DMS 273 (cell line): Measurements from ENCODE around the gene PPIL4.

Experiments
- DNase-seq: peaks from one replicate; lab custom pipeline; 2025; ENCODE audit not compliant: unreplicated experiment; lab: John Stamatoyannopoulos, UW

The PPIL4 gene, protein sequence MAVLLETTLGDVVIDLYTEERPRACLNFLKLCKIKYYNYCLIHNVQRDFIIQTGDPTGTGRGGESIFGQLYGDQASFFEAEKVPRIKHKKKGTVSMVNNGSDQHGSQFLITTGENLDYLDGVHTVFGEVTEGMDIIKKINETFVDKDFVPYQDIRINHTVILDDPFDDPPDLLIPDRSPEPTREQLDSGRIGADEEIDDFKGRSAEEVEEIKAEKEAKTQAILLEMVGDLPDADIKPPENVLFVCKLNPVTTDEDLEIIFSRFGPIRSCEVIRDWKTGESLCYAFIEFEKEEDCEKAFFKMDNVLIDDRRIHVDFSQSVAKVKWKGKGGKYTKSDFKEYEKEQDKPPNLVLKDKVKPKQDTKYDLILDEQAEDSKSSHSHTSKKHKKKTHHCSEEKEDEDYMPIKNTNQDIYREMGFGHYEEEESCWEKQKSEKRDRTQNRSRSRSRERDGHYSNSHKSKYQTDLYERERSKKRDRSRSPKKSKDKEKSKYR

DNA sequence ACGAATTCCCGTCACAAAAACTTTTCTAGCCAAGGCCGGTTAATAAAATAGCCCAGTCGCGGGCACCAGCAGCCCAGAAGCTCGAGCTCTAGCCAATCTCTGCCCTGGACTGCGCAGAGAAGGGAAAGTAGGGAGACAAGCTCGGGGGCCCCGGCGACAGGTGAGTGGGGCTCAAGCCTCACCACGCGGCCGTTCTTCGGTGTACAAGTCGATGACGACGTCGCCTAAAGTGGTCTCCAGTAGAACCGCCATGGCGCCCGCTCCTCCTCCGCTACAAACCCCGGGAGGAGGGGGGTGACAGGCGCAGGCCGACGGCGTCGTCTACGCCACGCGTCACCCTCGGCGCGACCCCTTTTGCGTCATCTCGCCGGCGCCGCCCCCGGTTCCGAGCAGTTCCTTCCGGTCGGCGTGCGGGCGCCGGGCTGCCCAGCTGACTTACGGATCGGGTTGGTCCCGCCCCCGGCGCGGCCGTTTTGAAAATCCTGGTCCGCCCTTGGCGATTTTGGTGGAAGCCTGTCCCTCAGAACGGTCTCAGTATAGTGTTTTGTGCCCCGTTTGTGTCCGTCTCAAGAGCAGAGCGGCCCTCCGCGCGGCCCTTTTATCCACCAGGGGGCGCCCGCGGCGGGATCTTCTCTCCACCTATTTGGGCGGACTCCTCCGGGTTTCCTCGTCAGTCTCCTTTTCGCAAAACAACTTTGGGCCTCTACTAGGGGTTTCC is at the start of gene PPIL4:
PPIL4 (minus strand) TSS at position 290 of the 718 bp plus-strand sequence; CDS start at position 252, 38 bp downstream.
- peak; percentile 98 for DNase-seq

DNA sequence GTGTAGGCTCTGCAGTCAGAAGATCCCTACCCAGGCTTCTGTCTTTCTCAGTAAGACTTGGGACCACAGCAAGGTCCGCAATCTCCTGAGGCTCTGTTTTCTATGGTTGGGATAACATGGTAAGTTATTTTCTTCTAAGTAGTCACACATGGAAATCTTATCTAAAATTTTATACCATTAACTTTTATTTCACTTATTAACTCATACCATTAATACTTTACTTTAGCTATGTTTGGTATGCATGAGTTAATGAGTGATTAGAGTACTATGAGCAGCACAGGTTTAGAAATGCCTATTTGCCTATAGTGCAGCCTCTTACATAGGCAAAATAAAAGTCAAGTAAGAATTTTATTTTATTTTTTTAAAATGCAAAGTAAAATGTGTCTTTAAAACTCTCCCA is 47.6 kb upstream of the PPIL4 start:
- DNase-seq: no peak

DNA sequence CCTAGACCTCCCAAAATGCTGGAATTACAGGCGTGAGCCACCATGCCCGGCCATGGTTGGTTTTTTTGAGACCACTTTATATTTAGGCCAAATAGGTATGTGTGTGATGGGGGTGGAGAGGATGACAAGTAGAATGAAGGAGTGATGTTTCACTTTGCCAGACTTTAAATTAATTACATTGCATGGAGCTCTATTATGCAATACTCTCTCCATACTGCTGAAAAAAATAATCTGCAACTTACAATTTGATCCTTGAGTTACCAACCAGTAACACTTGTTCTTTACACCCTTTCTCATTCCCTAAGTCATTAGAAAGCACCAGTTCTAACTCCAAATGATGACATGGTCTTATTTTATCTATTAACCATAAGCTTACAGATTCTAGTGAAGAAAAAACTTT is 47.1 kb upstream of the PPIL4 start:
- DNase-seq: no peak

DNA sequence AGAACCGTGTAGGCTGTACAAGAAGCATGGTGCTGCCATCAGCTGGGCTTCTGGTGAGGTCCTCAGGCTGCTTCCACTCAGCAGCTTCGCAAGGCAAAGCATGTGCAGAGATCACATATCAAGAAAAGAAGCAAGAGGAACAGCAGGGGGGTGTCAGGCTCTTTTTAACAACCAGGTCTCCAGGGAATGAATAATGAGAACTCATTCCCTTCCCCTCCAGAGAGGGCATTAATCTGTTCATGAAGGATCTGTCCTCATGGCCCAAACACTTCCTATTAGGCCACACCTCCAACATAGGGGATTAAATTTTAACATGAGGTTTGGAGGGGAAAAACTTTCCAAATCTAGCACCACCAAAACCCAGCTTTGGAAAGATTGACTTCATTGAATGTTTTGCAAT is 40.3 kb upstream of the PPIL4 start:
- DNase-seq: peak; percentile 46

DNA sequence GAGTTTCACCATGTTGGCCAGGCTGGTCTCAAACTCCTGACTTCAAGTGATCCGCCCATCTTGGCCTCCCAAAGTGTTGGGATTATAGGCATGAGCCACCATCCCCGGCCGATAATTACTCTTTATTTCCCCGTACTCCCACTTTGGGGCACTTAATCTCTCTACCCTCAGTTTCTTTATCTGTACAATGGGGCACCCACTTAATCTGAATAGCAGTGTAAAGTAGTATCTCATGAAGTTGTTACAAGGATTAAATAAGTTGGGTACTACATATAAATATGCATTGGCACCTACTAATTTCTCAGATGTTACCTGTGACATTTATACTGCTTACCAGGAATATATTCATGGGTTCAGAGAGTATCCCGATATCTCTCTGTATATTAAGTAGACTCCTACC is 35.5 kb upstream of the PPIL4 start:
- no peak for DNase-seq

DNA sequence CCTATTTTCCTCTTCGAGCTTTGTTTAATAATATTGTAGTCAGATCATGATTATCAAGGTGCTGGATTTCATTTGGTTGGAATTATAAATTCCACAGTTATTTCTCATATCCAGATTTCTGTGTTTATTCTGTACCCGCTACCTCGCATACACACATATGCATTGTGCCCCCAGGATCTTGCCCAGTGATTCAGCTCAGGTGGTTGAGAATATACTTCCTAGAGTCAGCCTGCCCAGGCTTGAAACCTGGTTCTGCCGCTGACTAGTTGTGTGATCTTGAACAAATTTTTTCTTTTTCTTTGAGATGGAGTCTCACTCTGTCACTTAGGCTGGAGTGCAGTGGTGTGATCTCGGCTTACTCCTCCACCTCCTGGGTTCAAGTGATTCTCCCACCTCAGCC is 35.0 kb upstream of the PPIL4 start:
- DNase-seq: no peak

DNA sequence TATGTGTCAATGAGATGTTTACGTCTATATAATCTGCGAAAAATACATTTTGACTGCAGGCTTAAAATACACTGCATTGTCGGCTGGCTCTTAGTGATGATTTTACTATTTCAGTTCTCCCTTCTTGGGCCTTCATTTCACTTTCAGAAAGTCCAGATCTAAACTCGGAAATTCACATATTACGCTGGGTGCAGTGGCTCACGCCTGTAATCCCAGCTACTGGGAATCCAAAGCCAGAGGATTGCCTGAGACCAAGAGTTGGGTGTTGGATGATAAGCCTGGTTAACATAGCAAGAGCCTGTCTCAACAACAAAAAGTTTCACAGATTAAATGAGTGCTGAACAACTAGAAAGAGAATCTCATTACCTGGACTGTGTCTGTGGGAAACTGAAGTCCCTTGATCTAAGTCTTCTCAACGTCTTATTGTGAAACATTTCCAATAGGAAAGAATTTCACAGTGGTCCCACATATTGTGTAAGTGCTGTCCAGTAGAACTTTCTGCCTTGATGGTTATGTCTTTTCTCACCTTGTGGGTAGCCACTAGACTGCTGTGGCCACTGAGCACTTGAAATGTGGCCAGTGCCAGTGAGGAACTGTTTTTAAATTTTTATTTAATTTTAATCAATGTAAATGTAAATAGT is 22.2 kb upstream of the PPIL4 start:
- no peak for DNase-seq

DNA sequence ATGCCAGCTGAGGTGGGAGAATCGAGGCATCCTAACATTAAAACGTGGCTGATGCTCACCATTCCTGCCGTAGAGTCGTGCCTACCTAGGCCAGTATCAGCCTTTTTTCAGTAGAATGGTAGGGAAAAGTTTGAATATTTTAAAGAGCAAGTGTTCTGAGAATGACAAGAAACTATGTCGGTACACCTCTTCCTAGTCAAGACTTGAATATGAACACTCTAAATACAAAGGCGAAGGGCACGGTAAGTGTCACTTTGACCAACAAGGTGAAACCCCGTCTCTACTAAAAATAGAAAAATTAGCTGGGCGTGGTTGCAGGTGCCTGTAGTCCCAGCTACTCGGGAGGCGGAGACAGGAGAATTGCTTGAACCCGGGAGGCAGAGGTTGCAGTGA is 21.3 kb upstream of the PPIL4 start:
- no peak for DNase-seq

DNA sequence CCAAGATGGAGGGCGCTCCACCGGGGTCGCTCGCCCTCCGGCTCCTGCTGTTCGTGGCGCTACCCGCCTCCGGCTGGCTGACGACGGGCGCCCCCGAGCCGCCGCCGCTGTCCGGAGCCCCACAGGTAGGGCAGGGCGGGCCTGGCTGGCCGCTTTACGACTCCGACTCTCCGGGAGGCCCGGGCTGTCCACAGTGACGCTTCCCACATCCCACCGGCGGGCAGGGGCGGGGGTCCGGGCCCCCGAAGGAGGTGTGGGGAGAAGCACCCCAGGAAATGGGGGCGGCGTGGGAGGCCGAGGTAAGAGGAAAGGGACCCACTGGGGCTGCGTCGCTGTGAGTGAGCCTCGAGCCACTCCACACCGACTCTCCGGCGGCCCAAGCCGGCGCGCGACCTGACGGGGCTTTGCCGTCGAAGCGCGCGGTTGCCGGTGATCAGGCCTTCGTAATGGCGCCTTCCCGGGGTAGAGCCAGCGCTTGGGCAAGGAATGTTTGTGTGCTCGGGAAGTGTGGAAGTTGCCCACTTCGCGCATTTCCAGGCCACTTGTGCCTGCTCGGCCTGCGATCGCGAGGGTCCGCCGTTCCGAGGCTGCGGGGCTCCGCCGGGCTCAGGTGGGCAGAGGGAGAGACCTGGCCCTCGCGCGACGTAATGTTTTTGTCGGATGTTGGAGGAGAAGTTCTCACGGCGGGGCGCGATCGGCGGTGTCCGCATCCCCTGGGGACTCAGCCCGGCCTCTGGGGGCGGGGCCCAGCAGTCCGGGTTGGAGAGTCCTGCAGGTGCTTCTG is 20.8 kb upstream of the PPIL4 start:
- peak; percentile 75 for DNase-seq

DNA sequence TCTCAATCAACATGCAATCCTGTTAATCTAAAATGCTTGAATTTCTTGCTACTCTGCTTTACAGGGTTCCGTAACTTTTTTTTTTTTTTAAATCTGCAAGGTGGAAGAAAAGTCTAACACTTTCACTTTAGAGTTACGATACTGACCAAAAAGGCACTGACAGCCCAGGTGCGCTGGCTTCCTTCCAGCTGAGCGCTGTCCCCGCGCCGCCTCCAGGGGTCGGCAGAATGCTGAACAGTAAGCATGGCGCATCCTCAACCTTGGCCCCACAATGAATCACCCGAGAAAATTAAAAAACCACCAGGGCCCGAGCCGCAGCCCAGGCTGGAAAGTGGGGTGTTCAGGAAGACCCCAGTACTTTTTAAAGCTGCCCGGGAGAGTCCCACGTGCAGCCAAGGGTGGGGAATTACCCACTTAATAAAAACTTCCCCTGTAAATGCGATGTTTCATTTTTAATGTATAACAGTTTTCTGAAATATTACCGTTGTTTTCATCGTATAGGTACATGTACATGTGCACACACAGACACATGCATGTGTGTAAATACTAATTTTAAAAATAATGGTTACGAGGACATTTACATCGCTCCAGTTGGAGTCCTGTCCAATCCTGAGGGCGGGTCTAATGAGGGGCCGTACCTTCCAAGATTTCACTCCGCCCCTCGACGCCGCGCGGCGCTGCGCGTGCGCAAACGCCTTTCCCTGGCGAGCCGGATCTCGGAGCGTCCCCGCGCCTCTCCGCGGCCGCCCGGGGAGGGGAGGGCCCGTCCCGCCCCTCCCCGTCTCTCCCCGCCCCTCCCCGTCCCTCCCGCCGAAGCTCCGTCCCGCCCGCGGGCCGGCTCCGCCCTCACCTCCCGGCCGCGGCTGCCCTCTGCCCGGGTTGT is 19.9 kb upstream of the PPIL4 start, which contains the start of gene GINM1:
GINM1 (plus strand) TSS at position 849 of the 883 bp plus-strand sequence. CDS start 40 bp downstream, outside the sequence.
- peak; percentile 98 for DNase-seq

DNA sequence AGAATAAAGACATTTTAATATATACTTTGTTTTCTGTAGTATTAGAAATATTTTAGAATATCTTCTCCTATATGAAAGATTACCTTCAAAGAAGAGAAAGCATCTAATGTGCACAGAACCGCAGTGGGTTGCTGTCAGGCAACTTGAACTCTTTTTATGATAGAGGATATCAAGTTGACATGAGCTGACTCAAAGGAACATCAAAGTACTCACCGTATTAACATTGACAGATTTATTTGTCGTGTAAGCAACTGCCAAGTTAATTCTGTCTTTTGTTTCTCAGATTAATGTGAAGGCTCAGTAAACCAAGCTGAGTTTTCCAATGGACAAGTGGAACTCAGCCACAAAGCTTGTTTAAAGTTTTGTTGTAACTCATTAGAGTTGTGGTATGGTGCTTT is 18.1 kb upstream of the PPIL4 start:
- DNase-seq: peak; percentile 10

DNA sequence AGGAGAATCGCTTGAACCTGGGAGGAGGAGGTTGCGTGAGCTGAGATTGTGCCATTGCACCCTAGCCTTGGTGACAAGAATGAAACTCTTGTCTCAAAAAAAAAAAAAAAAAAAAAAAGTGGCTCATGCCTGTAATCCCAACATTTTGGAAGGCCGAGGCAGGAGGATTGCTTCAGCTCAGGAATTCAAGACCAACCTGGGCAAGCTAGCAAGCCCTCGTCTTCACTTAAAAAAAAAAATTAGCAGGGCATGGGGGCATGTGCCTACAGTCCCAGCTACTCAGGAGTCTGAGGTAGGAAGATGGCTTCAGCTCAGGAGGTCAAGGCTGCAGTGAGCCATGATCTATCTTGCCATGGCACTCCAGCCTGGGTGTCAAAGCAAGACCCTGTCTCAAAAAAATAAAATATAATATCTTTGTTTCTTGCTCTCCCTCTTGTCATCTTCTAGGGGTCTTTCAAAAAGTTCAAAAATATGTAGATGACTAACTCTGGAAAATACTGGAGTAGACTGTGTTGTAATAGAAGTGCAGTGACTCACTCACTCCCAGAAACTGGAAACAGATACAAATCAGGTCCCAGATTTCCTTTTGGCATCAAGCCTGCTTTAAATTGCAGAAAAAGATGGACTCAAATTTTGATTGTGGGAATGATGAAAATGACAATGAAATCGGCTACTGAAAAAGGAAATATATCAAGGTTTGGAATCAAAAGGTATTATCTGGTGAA is 17.5 kb upstream of the PPIL4 start:
- DNase-seq: no peak

DNA sequence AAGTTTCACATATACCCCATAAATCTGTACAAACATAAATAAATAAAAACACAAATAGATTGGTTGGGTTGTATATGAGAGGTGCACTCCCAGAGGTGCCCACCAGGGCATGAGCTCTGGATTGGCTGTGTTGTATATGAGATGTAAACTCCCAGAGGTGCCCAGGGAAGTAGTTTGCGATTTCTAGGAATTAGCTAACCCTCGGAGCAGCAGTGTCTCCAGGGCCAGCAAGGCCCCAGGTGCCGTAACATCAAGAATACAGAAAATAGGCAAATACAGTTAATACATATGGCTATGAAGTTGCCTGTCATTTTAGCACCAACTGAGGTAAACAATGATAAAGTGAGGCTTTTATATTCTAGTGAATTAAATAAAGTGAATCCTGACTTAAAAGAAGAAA is 14.9 kb upstream of the PPIL4 start:
- DNase-seq: peak; percentile 64

DNA sequence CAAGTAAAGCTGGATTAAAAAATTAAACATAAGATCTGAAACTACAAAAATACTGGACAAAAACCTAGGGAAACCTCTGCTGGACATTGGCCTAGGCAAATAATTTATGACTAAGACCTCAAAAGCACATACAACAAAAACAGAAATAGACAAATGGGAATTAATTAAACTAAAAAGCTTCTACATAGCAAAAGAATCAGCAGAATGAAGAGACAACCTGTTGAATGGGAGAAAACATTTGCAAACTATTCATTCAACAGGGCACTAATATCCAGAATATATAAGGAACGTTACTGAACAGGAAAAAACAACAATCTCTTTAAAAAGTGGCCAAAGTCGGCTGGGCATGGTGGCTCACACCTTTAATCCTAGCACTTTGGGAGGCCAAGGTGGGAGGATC is 13.5 kb upstream of the PPIL4 start:
- DNase-seq: no peak

DNA sequence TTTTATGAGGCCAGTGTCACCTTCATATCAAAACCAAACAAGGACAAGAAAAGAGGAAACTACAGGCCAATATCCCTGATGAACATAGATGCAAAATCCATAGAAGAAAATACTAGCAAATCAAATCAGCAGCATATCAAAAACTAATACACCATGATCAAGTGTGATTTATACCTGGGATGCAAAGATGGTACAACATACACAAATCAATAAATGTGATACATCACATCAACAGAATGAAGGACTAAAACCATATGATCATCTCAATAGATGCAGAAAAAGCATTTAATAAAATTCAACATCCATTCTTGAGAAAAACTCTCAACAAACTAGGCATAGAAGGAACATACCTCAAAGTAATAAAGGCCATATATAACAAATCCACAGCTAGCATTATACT is 12.2 kb upstream of the PPIL4 start:
- DNase-seq: no peak

DNA sequence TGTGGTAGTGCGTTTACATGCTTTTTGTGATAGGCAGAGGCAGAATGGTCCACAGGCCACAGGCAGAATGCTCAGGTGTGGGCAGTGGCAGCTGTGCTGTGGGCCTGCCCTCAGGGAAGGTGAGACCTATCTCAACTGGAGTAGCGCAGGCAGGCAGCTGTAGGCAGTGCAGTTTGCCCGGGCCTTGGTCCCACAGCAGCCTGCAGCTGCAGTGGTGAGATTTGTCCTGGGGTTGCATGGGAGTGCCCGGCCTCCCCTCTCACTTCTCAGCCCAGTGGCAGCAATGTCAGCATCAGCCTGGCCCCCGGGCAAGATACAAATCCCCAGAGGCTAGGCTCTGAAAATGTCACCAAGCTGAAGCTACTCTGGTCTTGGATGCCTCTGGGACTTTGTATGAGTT is 6.1 kb upstream of the PPIL4 start:
- no peak for DNase-seq

DNA sequence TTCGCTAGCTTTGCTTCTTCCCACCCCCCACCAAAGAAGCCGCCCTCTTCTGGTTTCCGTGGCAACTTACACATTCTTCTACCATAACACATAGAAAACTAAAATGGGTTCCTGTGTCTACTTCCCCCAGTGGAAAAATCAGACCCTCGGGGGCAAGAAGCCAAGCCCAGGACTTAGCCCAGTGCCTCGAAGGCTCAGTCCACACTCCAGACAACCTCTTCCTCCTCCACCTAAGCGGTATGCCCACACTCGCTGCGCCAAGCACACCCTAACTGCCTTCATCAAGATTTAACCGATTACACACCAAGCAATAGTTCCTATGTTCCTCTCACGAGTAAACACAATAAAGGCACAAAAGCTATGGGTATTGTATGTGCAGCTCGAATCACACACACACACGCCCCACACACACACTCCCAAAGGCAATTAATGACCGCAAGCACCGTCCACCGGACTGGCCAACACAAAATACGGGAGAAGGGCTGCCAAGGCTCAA is 537 bp downstream of the PPIL4 start:
- DNase-seq: peak; percentile 58

DNA sequence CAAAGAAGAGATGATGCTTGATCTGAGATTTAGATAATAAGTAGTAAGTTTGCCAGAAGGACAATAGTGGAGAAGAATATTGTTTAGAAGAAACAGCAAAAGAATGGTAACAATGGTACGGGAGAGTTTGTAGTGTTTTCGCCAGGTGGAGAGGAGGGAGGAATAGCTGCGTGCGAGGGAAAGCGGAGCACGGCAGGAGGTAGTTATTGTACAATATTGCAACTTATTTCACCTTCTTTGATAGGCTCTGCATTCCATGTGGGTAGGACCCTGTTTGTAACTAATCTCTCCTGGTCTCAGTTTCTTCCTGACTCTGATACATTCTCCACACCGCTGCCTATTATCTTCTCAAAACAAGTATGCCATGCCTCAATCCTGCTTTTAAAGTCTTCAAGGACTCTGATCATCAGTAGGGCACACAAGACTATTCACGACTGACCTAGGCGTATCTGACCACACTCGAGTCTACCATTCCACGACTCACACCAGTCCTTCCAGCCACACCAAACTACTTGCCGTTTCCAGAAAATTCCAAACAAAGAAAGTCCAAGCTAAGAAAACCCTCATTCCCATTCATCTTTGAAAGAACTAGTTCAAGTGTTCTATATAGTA is 1.1 kb downstream of the PPIL4 start:
- no peak for DNase-seq

DNA sequence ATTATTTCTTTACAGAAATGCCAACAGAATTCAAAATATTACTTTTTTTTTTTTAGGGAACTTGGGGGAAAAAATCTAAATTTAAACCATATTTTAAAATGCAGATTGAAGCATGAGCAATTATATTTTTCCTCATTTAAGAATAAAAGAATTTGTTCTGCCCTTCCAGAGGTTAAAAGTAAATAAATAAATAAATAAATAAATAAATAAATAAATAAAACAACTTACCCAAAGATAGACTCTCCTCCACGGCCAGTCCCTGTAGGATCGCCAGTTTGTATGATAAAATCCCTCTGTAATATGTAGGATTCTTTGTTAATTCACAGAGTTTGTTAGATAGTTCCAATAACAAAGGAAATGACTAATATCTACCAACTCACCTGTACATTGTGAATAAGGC is 4.7 kb downstream of the PPIL4 start:
- no peak for DNase-seq
